H54 (cell line): ENCODE measurements around the gene TSC2.

Experiments
- DNase-seq: peaks from one replicate; pipeline ENCODE4 v3.0.0; 2011; ENCODE audit warnings: low spot score, mixed read lengths; ENCODE audit not compliant: insufficient read length
- FAIRE-seq: peaks from 3 replicates; lab custom pipeline; 2011; peaks lifted over from hg19 to GRCh38; lab: Jason Lieb, UNC
- POLR2A ChIP-seq: IDR thresholded peaks from 2 replicates; pipeline ENCODE4 v1.6.1; 2011; ENCODE audit warnings: low read depth, mild to moderate bottlenecking, low read length

Gene TSC2

DNA sequence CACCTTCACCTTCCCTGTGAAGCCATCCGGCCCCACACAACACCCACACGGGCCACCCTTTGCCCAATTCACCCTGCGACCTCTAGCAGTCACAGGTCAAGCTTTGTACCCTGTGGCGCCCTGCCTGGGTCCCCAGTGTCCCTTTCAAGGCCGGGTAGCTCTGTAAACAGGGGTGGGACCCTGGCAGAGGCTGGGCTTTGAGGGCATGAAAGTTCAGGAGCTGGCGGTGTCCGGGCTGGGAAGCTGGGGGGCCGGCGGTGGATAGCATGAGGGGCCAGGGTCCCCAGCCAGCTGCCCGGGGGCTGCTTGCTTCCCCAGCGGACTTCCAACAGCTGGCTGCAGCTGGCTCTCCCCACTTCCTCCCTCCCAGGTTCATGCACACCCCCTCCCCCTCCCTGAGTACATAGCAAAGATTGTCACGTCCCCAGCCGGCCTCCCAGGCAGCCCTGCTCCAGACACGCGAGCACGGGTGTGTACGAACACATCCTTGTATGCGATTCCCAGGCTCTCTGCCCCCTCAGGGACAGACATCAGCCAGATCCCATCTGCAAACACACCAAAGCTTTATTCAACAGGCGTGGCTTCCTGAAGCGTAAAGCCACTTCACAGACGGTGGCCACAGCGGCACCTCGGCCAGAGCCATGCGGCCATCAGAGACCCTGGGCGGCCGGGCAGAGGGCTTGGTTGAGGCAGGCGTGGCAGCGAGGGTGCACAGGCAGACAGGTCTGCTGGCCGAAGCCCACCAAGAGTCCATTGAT lies 8.3 kb upstream of the TSC2 start:
- TF ChIP-seq POLR2A, result no peak
- DNase-seq (no peak), FAIRE-seq (no peak)

DNA sequence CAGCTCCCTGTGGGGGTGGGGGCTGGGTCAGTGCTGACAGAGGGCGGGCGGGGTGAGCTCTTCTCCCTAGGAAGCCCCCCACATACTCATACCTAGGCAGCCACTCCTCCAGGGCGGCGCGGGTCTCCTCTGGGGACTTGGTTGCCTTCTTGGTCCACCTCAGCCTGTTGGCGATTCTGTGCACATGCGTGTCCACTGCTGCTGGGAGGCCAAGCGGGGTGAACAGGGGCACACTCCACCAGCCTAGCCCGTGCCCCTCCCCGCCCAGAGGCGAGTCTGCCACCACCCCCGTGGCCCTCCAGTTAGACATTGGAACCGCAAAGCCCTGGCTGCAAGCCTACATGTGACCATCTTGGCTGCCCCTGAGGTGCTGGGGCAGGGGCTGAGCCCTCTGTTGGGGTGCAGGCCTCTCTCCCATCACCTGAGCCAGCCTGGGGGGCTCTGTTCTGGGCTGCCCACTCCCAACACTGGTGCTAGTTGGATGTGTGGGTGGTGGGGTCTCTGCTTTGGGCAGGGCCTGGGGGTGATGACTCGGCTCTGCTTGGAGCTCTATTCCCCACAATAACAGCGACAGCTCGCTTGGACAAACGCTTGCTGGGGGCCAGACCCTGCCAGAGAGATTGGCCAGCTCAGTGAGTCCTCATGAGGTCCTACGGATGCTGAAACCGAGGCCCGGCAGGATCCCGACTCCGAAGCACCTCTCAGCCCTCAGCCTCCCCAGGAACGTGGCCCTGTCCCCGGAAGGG lies 7.6 kb upstream of the TSC2 start:
- no peak for TF ChIP-seq POLR2A
- no peak for FAIRE-seq
- no peak for DNase-seq

DNA sequence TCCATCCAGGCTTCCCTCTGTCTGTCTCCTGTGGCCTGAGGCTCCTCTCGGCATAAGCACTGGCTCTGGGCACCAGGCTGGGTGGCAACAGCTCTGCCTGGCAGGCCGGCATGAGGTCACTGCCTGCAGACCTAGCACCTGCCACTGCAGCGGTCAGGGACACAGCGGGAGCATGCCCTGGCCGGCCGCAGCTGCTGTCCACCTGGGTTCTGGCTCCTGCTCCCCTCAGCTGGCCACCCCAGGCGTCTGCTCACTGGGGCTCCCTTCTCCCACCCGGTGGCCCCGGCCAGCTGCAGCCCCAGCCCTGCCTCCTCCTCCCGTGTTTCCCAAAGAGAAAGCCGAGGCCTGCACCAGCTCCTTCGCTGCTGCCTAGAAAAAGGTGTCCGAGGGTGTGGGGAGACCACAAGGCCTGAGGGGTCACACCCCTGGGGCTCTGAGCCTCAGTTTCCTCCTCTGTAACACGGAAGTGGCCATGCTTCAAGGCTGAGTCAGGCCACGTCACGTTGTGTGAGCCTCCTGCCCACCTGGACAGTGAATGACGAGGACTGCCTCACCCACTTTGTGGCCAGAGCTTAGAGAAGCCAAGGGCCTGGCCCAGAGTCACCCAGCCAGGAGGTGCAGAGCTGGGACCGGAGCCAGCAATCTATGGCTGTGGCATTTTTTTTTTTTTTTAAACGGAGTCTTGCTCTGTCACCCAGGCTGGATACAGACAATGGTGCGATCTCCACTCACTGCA lies 6.8 kb upstream of the TSC2 start:
- peak; percentile 90 for DNase-seq
- peak; percentile 86 for FAIRE-seq
- TF ChIP-seq POLR2A, result no peak

DNA sequence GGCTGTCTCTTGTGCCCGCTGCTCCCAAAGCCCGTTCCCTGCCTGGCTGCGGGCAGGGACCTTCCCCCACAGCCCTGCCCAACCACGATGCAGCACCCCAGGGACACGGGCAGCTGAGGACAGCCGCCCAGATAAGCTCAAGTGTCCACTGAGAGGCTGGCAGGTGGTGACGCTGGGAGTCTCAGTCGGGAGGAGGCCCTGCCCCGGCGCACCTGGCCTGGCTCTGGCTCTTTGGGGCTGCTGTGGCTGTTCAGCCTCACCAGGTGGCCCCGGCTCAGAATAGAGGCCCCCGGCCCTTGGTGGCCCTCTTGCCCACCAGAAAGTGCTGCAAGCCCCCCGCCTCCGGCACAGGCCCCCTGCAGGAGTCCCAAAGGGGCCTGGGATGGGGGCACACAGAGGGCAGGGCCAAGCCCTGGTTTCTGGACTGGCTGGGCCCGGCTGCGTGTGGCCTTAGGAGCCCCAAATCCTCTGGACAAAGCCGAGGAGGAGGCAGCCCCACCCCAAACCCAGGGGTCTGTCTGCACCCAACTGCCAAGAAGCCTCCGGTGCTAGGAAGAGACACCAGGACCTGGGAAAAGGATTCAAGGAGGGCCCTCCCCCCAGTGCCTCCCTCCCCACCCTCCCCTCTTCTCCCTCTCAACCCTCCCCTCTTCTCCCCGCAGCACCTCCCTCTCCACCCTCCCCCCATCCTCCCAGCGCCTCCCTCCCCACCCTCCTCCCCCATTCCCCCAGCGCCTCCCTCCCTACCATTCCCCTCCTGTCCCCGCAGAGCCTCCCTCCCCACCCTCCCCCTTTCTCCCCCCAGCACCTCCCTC lies 5.4 kb upstream of the TSC2 start:
- TF ChIP-seq POLR2A, result no peak
- DNase-seq, result no peak
- FAIRE-seq, result no peak

DNA sequence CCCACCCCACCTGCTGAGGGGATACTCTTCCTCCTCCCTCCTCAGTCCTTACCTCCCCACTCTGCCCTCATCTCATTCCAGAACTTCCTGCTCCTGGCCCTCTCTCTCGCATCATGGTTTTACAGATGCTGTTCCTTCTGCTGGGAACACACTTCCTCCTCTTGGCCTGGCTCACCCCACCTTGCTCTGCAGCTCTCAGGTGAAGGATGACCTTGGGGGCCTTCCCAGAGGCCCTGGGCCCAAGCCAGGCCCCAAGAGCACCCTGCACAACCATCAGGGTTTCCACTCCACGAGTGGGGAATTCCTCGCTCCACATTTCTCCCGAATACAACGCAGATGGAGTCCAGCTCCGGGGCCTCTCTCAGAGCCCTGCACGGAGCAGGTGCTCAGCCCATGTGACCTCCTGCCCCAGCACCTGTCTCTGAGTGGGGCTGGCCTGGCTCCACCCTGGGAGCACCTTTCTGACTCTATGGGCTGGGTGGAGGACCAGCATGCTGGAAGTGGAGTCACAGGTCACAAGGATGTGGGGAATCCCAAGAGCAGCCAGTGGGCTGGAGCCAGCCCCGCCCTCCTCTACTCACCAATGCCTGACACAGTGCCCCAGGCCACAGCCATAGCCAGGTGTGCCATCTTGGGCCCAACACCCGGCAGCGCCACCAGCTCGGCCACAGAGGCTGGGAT lies 4.7 kb upstream of the TSC2 start:
- no peak for DNase-seq
- no peak for TF ChIP-seq POLR2A
- no peak for FAIRE-seq

DNA sequence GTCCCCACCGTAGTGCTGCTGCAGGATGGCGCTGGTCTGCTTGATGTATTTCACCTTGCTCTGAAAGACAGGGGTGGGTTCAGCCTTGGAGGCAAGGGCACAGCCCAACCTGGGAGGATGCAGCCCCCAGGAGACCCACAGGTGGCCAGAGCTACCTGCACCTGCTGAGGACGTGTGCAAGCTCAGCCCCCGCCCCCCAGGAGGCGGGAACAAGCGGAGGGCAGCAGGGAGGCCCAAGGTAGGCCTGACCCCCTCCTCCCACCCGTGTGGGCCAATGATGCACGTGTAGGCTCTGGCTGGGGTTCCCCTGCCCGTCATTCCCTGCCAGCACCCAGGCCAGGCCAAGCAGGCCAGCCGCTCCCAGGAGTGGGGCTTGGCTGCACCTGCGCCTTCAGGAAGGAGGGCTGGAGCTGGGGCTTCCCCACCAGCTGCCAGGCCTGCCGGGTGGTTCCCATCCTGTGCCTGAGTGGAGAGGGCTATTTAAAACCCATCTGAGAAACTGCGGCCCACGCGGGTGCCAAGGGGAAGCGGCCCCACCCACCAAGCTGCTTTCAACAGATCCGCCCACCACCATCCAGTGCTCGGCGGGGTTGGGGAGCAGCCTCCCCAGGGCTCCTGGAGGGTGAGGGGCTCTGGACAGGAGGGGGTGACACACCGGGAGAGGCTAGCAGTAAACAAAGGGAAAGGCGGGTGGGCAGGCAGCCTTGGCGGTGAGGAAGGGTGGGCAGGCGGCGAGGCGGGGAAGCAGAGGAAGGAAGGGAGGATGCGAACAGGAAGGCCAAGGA lies 3.9 kb upstream of the TSC2 start:
- no peak for DNase-seq
- FAIRE-seq, result no peak
- TF ChIP-seq POLR2A, result no peak

DNA sequence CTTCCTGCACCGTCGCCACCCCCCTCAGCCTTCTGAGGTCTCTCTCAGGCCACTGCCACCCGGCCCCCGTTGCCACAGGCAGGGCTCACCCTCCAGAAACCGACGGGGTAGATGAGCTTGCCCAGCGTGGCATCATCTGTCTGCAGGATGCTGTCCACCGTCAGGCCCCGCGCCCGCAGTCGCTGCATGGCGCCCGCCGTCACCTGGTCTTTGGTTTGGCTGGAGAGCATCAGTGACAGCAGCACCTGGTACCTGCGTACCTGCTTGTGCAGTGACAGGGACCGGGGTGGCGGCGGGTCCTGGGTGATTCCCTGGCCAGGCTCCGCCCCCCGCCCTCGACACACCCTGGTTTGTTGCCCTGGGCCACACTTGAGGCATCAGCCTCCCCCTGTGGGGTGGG lies 3.2 kb upstream of the TSC2 start:
- no peak for FAIRE-seq
- TF ChIP-seq POLR2A, result no peak
- DNase-seq, result no peak

DNA sequence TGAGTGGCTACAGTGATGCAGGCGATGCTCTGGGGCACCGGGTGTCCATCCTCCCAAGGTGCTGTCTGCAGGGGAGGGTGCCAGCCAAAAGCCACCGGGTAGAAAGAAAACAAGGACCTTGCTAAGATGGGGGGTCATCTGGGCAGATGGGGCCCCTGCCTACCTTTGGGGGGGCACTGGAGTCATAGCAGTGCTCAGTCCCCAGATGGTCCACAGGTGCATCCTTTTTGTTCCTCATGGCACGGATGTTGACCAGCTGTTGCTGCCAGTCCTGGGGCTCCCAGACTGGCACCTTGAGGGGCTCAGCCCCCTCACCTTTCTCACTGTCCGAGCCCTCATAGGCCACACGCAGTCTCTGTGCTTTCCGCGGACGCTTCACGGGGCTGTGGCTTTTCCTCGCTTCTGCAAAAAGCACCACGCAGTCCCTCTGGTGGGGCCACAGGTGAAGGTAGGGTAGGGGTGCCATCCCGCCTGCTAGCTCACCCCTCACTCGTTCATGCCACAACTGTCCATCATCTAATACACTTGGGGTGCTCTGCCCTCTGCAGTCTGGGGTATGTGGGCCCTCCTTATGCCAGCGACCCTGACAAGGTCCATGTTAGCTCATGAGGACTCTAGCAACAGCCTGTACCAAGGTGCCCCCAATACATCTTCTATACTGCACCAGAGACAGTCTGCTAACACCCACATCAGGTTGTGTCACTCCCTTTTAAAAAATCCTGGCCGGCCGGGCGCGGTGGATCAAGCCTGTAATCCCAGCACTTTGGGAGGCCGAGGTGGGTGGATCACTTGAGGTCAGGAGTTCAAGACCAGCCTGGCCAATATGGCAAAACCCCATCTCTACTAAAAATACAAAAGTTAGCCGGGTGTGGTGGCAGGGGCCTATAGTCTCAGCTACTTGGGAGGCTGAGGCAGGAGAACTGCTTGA lies 1.6 kb upstream of the TSC2 start:
- no peak for TF ChIP-seq POLR2A
- FAIRE-seq, result no peak
- no peak for DNase-seq

DNA sequence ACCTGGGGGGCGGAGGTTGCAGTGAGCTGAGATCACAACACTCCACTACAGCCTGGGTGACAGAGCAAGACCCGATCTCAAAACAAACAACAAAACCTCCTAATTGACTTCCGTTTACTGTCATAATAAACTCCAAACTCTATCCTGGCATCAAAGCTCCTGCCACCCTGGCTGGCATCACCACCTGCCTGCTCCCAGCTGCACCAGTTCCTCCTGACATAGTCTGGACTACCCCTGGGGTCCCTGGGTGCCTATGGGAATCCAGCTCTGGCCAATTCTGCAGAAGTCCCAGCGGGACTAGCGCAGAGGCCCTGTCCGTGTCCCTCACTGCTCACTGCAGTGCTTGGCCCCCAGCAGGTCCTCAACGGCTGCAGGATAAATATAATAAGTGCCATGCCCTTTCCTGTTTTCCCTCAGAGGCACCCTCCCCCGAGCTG lies 874 bp upstream of the TSC2 start:
- TF ChIP-seq POLR2A, result no peak
- DNase-seq (no peak), FAIRE-seq (no peak)

DNA sequence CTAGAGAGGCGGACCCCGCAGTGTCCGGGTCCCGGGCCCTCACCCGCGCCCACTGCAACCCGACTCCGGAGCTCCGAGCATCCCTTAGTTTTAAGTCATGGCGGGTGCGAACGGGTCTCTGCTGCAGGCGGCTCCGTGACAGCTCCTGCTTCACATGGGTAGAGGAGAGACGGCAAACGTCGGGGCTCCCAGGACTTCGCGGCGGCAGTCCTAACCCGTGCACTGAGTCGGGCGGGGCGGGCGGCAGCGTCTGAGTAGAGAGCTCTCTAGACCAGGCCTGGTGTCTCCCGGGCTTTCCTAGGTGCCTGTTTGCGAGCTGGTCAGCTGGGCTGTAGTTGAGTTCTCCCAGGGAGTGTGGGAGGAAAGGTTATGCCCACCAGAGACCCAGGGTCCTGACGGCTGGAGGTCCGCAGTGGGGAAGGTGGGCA lies 345 bp downstream of the TSC2 start:
- FAIRE-seq, result no peak
- no peak for TF ChIP-seq POLR2A
- no peak for DNase-seq

DNA sequence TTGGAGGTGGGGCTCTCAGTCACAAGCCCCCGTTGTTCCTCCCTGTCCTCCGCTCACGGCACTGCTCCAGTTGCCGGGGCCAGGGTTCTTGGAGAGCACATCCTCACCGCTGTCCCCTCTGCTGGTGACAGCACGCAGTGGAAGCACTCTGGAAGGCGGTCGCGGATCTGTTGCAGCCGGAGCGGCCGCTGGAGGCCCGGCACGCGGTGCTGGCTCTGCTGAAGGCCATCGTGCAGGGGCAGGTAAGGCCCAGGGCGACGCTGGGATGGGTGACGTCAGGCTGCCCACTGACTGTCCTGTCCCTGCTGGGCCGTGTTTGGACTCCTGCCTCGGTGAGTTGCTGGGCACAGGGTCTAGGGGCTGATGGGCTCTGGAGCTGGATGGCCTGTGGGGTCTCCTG lies 5.4 kb downstream of the TSC2 start:
- TF ChIP-seq POLR2A, result no peak
- DNase-seq (no peak), FAIRE-seq (no peak)
